ENCODE data around the gene PTPRE. TPM values are rescaled to one million over a fixed set of nuclear protein-coding genes. Genes with fewer than 3 reads are reported as not detected.

The PTPRE gene
- total and polyA plus RNA-seq, 4 donors: 1.5 to 12.5 (median 3.7) TPM

DNA sequence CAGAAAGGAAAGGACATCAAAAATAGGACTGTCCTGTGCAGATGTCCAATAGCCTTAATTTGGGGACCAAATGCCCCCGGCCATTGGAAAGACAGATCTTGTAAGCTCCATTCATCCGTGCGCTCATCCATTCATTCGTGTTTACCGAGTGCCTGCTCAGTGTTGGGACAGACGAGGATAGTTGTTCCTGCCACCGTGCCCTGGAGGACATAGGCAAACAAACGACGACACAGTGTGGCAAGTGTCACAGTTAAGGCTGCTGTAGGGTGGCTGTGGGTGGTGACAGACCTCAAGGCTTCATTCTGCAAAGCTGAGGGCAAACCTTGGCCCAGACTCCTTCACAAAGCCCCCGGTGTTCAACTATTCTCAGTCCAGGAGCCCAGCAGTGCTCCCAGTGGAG lies 191.7 kb downstream of the PTPRE start:
- WGBS: 87% methylated on average over 10 of the region's 10 CpGs

GRCh38 chr10:128099901-128100300 lies 193.0 kb downstream of the PTPRE start:
- Histone ChIP-seq H3K9ac (ENCODE audit: low read depth in 1 of 2, low read length in 2 of 2) (no peak overlapping the region), H3K4me3 (ENCODE audit: low read depth in 1 of 3, low read length in 3 of 3) (no peak overlapping the region), H3K36me3 (ENCODE audit: control insufficient read depth in 4 of 4, insufficient read depth in 3 of 4, low read depth in 1 of 4, low read length in 3 of 4) (no peaks in the 10 kb centered on the region), H3K9me3 (ENCODE audit: control insufficient read depth in 4 of 4, low read length in 3 of 4) (no peaks in the 10 kb centered on the region), H3K27ac (ENCODE audit: low read depth in 1 of 2, low read length in 2 of 2) (no peak overlapping the region), H3K4me1 (ENCODE audit: control insufficient read depth in 4 of 4, insufficient read depth in 4 of 4, low read length in 3 of 4) (peaks cover 0 to 2% (median 0%) of the 10 kb centered on the region in 4 donors), H3K27me3 (ENCODE audit: control insufficient read depth in 4 of 4, insufficient read depth in 4 of 4, low read length in 3 of 4) (no peaks in the 10 kb centered on the region)
- 97% methylated on average over 10 of the region's 10 CpGs for WGBS
- TF ChIP-seq EGR1 (IDR thresholded peaks at IDR 0.05; ENCODE audit: low read depth in 2 of 2) (no peak), RAD21 (IDR thresholded peaks at IDR 0.05) (no peak), HNF4G (IDR thresholded peaks at IDR 0.05) (no peak), JUND (IDR thresholded peaks at IDR 0.05) (no peak), FOXA2 (IDR thresholded peaks at IDR 0.05) (no peak), MAX (IDR thresholded peaks at IDR 0.05) (no peak), HNF4A (conservative IDR thresholded peaks at IDR 0.05) (no peak)
- TF ChIP-seq, protein P1, sequence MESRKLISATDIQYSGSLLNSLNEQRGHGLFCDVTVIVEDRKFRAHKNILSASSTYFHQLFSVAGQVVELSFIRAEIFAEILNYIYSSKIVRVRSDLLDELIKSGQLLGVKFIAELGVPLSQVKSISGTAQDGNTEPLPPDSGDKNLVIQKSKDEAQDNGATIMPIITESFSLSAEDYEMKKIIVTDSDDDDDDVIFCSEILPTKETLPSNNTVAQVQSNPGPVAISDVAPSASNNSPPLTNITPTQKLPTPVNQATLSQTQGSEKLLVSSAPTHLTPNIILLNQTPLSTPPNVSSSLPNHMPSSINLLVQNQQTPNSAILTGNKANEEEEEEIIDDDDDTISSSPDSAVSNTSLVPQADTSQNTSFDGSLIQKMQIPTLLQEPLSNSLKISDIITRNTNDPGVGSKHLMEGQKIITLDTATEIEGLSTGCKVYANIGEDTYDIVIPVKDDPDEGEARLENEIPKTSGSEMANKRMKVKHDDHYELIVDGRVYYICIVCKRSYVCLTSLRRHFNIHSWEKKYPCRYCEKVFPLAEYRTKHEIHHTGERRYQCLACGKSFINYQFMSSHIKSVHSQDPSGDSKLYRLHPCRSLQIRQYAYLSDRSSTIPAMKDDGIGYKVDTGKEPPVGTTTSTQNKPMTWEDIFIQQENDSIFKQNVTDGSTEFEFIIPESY (IDR thresholded peaks at IDR 0.05): no peak
- DNase-seq (ENCODE audit: low spot score): no peak

More for the DNA sequence above, 191.7 kb downstream of the PTPRE start:
- TF ChIP-seq, protein P2, sequence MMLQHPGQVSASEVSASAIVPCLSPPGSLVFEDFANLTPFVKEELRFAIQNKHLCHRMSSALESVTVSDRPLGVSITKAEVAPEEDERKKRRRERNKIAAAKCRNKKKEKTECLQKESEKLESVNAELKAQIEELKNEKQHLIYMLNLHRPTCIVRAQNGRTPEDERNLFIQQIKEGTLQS (IDR thresholded peaks at IDR 0.05): no peak
- TF ChIP-seq REST (IDR thresholded peaks at IDR 0.05) (no peak), CTCF (IDR thresholded peaks at IDR 0.05; ENCODE audit: low read depth, low read length, missing input control) (no peak), EGR1 (IDR thresholded peaks at IDR 0.05; ENCODE audit: low read depth in 2 of 2) (no peak), RAD21 (IDR thresholded peaks at IDR 0.05) (no peak)
- Histone ChIP-seq H3K9ac (ENCODE audit: low read depth in 1 of 2, low read length in 2 of 2) (no peak overlapping the region), H3K36me3 (ENCODE audit: control insufficient read depth in 4 of 4, insufficient read depth in 3 of 4, low read depth in 1 of 4, low read length in 3 of 4) (no peaks in the 10 kb centered on the region), H3K27me3 (ENCODE audit: control insufficient read depth in 4 of 4, insufficient read depth in 4 of 4, low read length in 3 of 4) (no peaks in the 10 kb centered on the region), H3K27ac (ENCODE audit: low read depth in 1 of 2, low read length in 2 of 2) (no peak overlapping the region), H3K4me3 (ENCODE audit: low read depth in 1 of 3, low read length in 3 of 3) (no peak overlapping the region), H3K4me1 (ENCODE audit: control insufficient read depth in 4 of 4, insufficient read depth in 4 of 4, low read length in 3 of 4) (peaks cover 0 to 2% (median 0%) of the 10 kb centered on the region in 4 donors), H3K9me3 (ENCODE audit: control insufficient read depth in 4 of 4, low read length in 3 of 4) (no peaks in the 10 kb centered on the region)
- no peak for DNase-seq (ENCODE audit: low spot score)

Data from liver (tissue), 9 donors.